GOT3 (cell line): Measurements from ENCODE around the gene ESM1.
"Not testable (repeated sequence)": the region's sequence is repeated elsewhere in the genome, so short reads cannot be mapped to it uniquely, and the experiment has no call there.

ENCODE experiments used
- DNase-seq: peaks from one replicate; lab custom pipeline; 2025; ENCODE audit warnings: mixed read lengths; lab: John Stamatoyannopoulos, UW

The ESM1 gene

GRCh38 chr5:54985301-54986268 is at the start of gene ESM1:
Gene ESM1, minus strand, starts transcription at chr5:54985593. Its CDS starts 76 bp downstream, at chr5:54985517.
- no peak for DNase-seq

GRCh38 chr5:55033568-55033967 is 48.2 kb upstream of the ESM1 start:
- no peak for DNase-seq

- DNase-seq: no peak
These were observed 46.1 kb upstream of the ESM1 start for GRCh38 chr5:55031492-55031891.

- DNase-seq: no peak
These were observed 45.4 kb upstream of the ESM1 start for GRCh38 chr5:55030676-55031369.

- no peak for DNase-seq
These were observed 44.8 kb upstream of the ESM1 start for GRCh38 chr5:55030220-55030619.

GRCh38 chr5:55027595-55027994 is 42.2 kb upstream of the ESM1 start:
- DNase-seq: no peak

- DNase-seq: no peak
These were observed 37.1 kb upstream of the ESM1 start for GRCh38 chr5:55022450-55022849.

GRCh38 chr5:55021821-55022220 is 36.4 kb upstream of the ESM1 start:
- no peak for DNase-seq

- DNase-seq: no peak
These were observed 36.0 kb upstream of the ESM1 start for GRCh38 chr5:55021410-55021809.

- DNase-seq: not testable (repeated sequence)
These were observed 24.8 kb upstream of the ESM1 start for GRCh38 chr5:55010149-55010548.

GRCh38 chr5:55004729-55005128 is 19.3 kb upstream of the ESM1 start:
- DNase-seq: no peak

- DNase-seq: no peak
These were observed 18.2 kb upstream of the ESM1 start for GRCh38 chr5:55003432-55004065.

GRCh38 chr5:55002166-55002565 is 16.8 kb upstream of the ESM1 start:
- not testable (repeated sequence) for DNase-seq

- DNase-seq: no peak
These were observed 11.7 kb upstream of the ESM1 start for GRCh38 chr5:54997081-54997480.

GRCh38 chr5:54996466-54996865 is 11.1 kb upstream of the ESM1 start:
- DNase-seq: no peak

- no peak for DNase-seq
These were observed 9.8 kb upstream of the ESM1 start for GRCh38 chr5:54995168-54995567.

- DNase-seq: no peak
These were observed 9.2 kb upstream of the ESM1 start for GRCh38 chr5:54994628-54995027.

- DNase-seq: no peak
These were observed 7.9 kb upstream of the ESM1 start for GRCh38 chr5:54993318-54993717.

GRCh38 chr5:54991416-54991815 is 6.0 kb upstream of the ESM1 start:
- DNase-seq: no peak

GRCh38 chr5:54990841-54991258 is 5.5 kb upstream of the ESM1 start:
- DNase-seq: no peak

GRCh38 chr5:54988817-54989216 is 3.4 kb upstream of the ESM1 start:
- DNase-seq: no peak

- no peak for DNase-seq
These were observed 2.8 kb upstream of the ESM1 start for GRCh38 chr5:54988218-54988617.

- DNase-seq: no peak
These were observed 869 bp upstream of the ESM1 start for GRCh38 chr5:54986269-54986654.
